Dendritic cell treated with granulocyte-macrophage colony-stimulating factor and Interleukin-4, amounts not matched to agents 40 ng/mL and 50 ng/mL, for 4 days (primary cell): ENCODE results near the gene FAM186B.
"Not testable (repeated sequence)": the region's sequence is repeated elsewhere in the genome, so short reads cannot be mapped to it uniquely, and the experiment has no call there.

ENCODE experiments used
- H3K27ac Mint-ChIP-seq: one replicate; pipeline ENCODE4 v1.8.0; 2022; ENCODE audit warnings: mild to moderate bottlenecking, mixed read lengths
- H3K27me3 Mint-ChIP-seq: one replicate; pipeline ENCODE4 v1.8.0; 2022; ENCODE audit warnings: mild to moderate bottlenecking, mixed read lengths
- H3K36me3 Mint-ChIP-seq: one replicate; pipeline ENCODE4 v1.8.0; 2022; ENCODE audit warnings: low read depth, mixed read lengths
- H3K4me1 Mint-ChIP-seq: one replicate; pipeline ENCODE4 v1.8.0; 2022; ENCODE audit warnings: low read depth, mixed read lengths
- H3K4me3 Mint-ChIP-seq: one replicate; pipeline ENCODE4 v1.8.0; 2022; ENCODE audit warnings: mild to moderate bottlenecking, moderate library complexity, mixed read lengths
- H3K9me3 Mint-ChIP-seq: one replicate; pipeline ENCODE4 v1.8.0; 2022; ENCODE audit warnings: mixed read lengths
- intact Hi-C: fragments of 100-400 bp; cut with micrococcal nuclease; formaldehyde crosslinking; loops from one replicate; pipeline ENCODE4 v1.15.0; 2022

The FAM186B gene

GRCh38 chr12:49605539-49605938, at the start of gene FAM186B:
Gene FAM186B (minus strand): TSS chr12:49605639. CDS start chr12:49605477, 162 bp downstream.
- intact Hi-C loops = not testable (repeated sequence)

GRCh38 chr12:49654715-49655114, 49.3 kb upstream of the FAM186B start:
- H3K27ac Mint-ChIP-seq = no peak overlapping the region
- no peaks in the 10 kb centered on the region for H3K27me3 Mint-ChIP-seq
- intact Hi-C loops = no loop called here
- H3K4me3 Mint-ChIP-seq = no peak overlapping the region
- H3K36me3 Mint-ChIP-seq = peaks cover 100% of the 10 kb centered on the region
- H3K9me3 Mint-ChIP-seq = no peaks in the 10 kb centered on the region
- peaks cover 37% of the 10 kb centered on the region for H3K4me1 Mint-ChIP-seq

More at GRCh38 chr12:49605539-49605938, at the start of gene FAM186B:
- not testable (repeated sequence) for H3K36me3 Mint-ChIP-seq, H3K27ac Mint-ChIP-seq, H3K9me3 Mint-ChIP-seq, H3K4me1 Mint-ChIP-seq, H3K4me3 Mint-ChIP-seq, H3K27me3 Mint-ChIP-seq

GRCh38 chr12:49652921-49653520, 47.6 kb upstream of the FAM186B start:
- no peak overlapping the region for H3K27ac Mint-ChIP-seq

GRCh38 chr12:49651855-49652254, 46.4 kb upstream of the FAM186B start:
- H3K9me3 Mint-ChIP-seq = no peaks in the 10 kb centered on the region
- intact Hi-C loops = no loop called here
- peaks cover 44% of the 10 kb centered on the region for H3K4me1 Mint-ChIP-seq
- no peaks in the 10 kb centered on the region for H3K27me3 Mint-ChIP-seq
- no peak overlapping the region for H3K4me3 Mint-ChIP-seq
- H3K36me3 Mint-ChIP-seq = peaks cover 100% of the 10 kb centered on the region
- H3K27ac Mint-ChIP-seq = no peak overlapping the region

More at GRCh38 chr12:49652921-49653520, 47.6 kb upstream of the FAM186B start:
- peaks cover 49% of the 10 kb centered on the region for H3K4me1 Mint-ChIP-seq
- H3K4me3 Mint-ChIP-seq = no peak overlapping the region
- H3K36me3 Mint-ChIP-seq = peaks cover 100% of the 10 kb centered on the region
- no peaks in the 10 kb centered on the region for H3K9me3 Mint-ChIP-seq
- no peaks in the 10 kb centered on the region for H3K27me3 Mint-ChIP-seq
- intact Hi-C loops = no loop called here

- peaks cover 51% of the 10 kb centered on the region for H3K4me1 Mint-ChIP-seq
- no peak overlapping the region for H3K27ac Mint-ChIP-seq
These were observed 44.5 kb upstream of the FAM186B start for GRCh38 chr12:49649892-49650291.

GRCh38 chr12:49649445-49649844, 44.0 kb upstream of the FAM186B start:
- Mint-ChIP-seq H3K27me3 (no peaks in the 10 kb centered on the region), H3K4me1 (peaks cover 53% of the 10 kb centered on the region), H3K36me3 (peaks cover 100% of the 10 kb centered on the region), H3K27ac (no peak overlapping the region), H3K9me3 (no peaks in the 10 kb centered on the region), H3K4me3 (no peak overlapping the region)
- intact Hi-C loops = no loop called here

More at GRCh38 chr12:49649892-49650291, 44.5 kb upstream of the FAM186B start:
- H3K4me3 Mint-ChIP-seq = no peak overlapping the region
- no peaks in the 10 kb centered on the region for H3K27me3 Mint-ChIP-seq
- intact Hi-C loops = no loop called here
- H3K36me3 Mint-ChIP-seq = peaks cover 100% of the 10 kb centered on the region
- no peaks in the 10 kb centered on the region for H3K9me3 Mint-ChIP-seq

- intact Hi-C loops = no loop called here
- H3K4me3 Mint-ChIP-seq = no peak overlapping the region
- no peak overlapping the region for H3K27ac Mint-ChIP-seq
- no peaks in the 10 kb centered on the region for H3K9me3 Mint-ChIP-seq
- H3K27me3 Mint-ChIP-seq = no peaks in the 10 kb centered on the region
- H3K36me3 Mint-ChIP-seq = peaks cover 100% of the 10 kb centered on the region
- peaks cover 48% of the 10 kb centered on the region for H3K4me1 Mint-ChIP-seq
These were observed 43.2 kb upstream of the FAM186B start for GRCh38 chr12:49648712-49649003.

GRCh38 chr12:49647827-49648711, 42.6 kb upstream of the FAM186B start:
- Mint-ChIP-seq H3K4me3 (no peak overlapping the region), H3K27ac (no peak overlapping the region), H3K4me1 (peaks cover 43% of the 10 kb centered on the region), H3K9me3 (no peaks in the 10 kb centered on the region), H3K36me3 (peaks cover 100% of the 10 kb centered on the region), H3K27me3 (no peaks in the 10 kb centered on the region)
- intact Hi-C loops = no loop called here

GRCh38 chr12:49646871-49647654, 41.6 kb upstream of the FAM186B start:
- H3K9me3 Mint-ChIP-seq = no peaks in the 10 kb centered on the region
- intact Hi-C loops = no loop called here
- H3K4me1 Mint-ChIP-seq = peaks cover 41% of the 10 kb centered on the region
- H3K27ac Mint-ChIP-seq = no peak overlapping the region
- H3K36me3 Mint-ChIP-seq = peaks cover 100% of the 10 kb centered on the region
- H3K4me3 Mint-ChIP-seq = no peak overlapping the region
- H3K27me3 Mint-ChIP-seq = no peaks in the 10 kb centered on the region

GRCh38 chr12:49646331-49646830, 40.9 kb upstream of the FAM186B start:
- H3K27ac Mint-ChIP-seq = no peak overlapping the region
- no peaks in the 10 kb centered on the region for H3K27me3 Mint-ChIP-seq
- no peaks in the 10 kb centered on the region for H3K9me3 Mint-ChIP-seq
- intact Hi-C loops = no loop called here
- H3K4me3 Mint-ChIP-seq = no peak overlapping the region
- H3K36me3 Mint-ChIP-seq = peaks cover 94% of the 10 kb centered on the region
- H3K4me1 Mint-ChIP-seq = peaks cover 41% of the 10 kb centered on the region

- intact Hi-C loops = no loop called here
These were observed 40.0 kb upstream of the FAM186B start for GRCh38 chr12:49645146-49646039.

GRCh38 chr12:49644620-49644994, 39.2 kb upstream of the FAM186B start:
- Mint-ChIP-seq H3K27me3 (no peaks in the 10 kb centered on the region), H3K4me3 (no peak overlapping the region), H3K9me3 (no peaks in the 10 kb centered on the region), H3K27ac (no peak overlapping the region), H3K4me1 (peaks cover 38% of the 10 kb centered on the region), H3K36me3 (peaks cover 76% of the 10 kb centered on the region)
- intact Hi-C loops = loop anchor here (1.0 kb wide), 1 partner anchor 63 kb away; the partner anchor contains the start of gene FMNL3

More at GRCh38 chr12:49645146-49646039, 40.0 kb upstream of the FAM186B start:
- H3K27me3 Mint-ChIP-seq = no peaks in the 10 kb centered on the region
- H3K9me3 Mint-ChIP-seq = no peaks in the 10 kb centered on the region
- H3K27ac Mint-ChIP-seq = peak overlapping the region; percentile 24
- peaks cover 41% of the 10 kb centered on the region for H3K4me1 Mint-ChIP-seq
- no peak overlapping the region for H3K4me3 Mint-ChIP-seq
- H3K36me3 Mint-ChIP-seq = peaks cover 84% of the 10 kb centered on the region
